HG03139 (cell line): Measurements from ENCODE around the gene HLA-DOA.

Source experiments
- ATAC-seq: cut with Tn5 transposase; IDR thresholded peaks from one replicate; pipeline ENCODE4 v1.9.1; 2021; ENCODE audit not compliant: unreplicated experiment

HLA-DOA gene

GRCh38 chr6:33008944-33009861, at the start of gene HLA-DOA:
HLA-DOA (minus strand) TSS chr6:33009591.
- peak; percentile 59 for ATAC-seq

- ATAC-seq = no peak
Observed at GRCh38 chr6:33057222-33058150, 48.1 kb upstream of the HLA-DOA start.

GRCh38 chr6:33053230-33053629, 43.8 kb upstream of the HLA-DOA start:
- ATAC-seq = no peak

DNA sequence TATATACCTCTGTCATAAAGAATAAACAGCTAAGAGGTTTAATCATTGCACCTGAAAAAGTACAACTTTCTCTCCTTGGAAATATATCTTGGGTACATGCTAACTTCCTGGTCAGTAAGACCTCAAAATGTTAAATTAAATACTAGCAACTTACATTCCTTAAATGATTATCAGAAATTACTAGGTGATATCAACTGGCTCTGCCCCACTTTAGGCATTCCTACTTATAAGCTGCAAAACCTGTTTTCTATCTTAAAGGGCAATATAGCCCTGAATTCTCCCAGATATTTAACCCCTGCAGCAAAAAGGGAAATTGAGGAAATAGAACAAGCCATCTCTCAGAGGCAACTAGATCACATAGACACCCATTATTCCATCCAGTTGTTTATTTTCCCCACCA, 43.2 kb upstream of the HLA-DOA start:
- no peak for ATAC-seq

- no peak for ATAC-seq
Observed at GRCh38 chr6:33050014-33050810, 40.8 kb upstream of the HLA-DOA start.

DNA sequence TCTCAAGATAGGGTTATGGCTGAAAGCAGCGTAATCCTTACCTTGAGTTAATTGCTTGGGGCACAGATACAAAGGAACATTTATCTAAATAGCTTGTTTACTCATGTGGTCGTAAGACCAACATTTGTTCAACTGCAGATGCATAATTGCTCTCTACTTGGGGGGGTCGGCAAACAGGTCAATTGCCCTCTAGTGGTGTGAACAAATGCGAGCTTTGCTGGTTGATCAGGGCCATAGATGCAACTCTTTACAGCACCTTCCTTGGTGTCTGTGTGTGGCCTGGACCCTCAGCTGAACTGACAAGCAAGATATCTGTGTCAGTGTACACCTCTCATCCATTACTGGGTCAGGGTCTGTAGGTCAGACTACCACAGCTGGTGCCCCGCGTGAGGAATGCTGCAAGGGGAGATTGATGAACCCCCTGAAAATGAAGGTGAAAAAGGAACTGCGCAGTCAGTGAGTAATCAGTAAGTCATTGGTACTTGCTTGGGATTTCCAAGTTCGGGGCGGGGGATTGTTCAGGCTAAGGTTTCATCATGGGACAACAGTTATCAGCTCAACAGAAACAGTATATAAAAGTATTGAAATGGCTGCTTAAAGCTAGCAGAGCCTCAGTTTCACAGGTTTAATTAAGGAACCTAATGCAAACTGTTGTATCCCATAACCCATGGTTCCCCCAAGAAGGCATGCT, 40.1 kb upstream of the HLA-DOA start:
- ATAC-seq = no peak

- ATAC-seq = no peak
Observed at GRCh38 chr6:33040157-33040556, 30.8 kb upstream of the HLA-DOA start.

- no peak for ATAC-seq
Observed at GRCh38 chr6:33036535-33036934, 27.1 kb upstream of the HLA-DOA start.

GRCh38 chr6:33034554-33034953, 25.2 kb upstream of the HLA-DOA start:
- no peak for ATAC-seq

DNA sequence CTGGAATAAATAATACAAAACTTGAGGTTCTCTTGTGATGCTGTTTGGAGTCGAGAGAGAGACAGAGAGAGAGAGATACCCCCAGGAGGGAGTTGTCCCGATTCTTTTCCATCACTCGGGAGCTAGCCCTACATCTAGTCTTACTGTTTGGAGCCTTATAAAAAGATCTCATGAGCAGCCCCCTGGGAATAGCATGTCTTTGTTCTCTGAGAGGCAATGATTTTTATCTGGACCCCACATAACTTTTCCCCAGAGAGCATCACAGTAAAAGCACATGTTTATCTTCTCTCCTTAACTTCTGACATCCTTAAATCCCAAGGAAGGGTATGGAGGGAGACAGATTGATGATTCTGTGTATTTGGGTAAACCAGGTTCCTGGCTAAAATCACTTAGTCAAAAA, 20.9 kb upstream of the HLA-DOA start:
- ATAC-seq = no peak

GRCh38 chr6:33029328-33030184, 20.2 kb upstream of the HLA-DOA start:
- ATAC-seq = peak; percentile 52

GRCh38 chr6:33028220-33028849, 18.9 kb upstream of the HLA-DOA start:
- no peak for ATAC-seq

- no peak for ATAC-seq
Observed at GRCh38 chr6:33024521-33024920, 15.1 kb upstream of the HLA-DOA start.

GRCh38 chr6:33023536-33023935, 14.1 kb upstream of the HLA-DOA start:
- no peak for ATAC-seq

DNA sequence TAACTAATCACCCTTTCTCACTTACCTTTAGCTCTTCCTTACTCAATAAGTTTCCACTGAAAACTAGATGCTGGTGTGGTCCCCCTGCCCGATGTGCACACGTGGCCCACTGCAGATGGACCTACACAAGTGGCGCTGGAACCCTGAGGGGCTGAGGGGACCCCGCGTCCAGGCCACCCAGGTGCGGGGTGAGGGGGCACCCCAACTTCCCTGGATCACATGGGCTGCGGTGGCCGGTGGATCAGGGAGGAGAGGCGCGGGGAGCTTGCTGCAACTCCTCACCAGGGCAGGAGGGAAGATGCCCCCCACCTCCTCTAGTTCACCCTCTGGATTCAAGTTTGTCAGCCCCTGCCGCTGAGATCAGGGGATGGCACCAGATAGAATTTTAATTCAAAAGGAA, 12.5 kb upstream of the HLA-DOA start:
- ATAC-seq = no peak

DNA sequence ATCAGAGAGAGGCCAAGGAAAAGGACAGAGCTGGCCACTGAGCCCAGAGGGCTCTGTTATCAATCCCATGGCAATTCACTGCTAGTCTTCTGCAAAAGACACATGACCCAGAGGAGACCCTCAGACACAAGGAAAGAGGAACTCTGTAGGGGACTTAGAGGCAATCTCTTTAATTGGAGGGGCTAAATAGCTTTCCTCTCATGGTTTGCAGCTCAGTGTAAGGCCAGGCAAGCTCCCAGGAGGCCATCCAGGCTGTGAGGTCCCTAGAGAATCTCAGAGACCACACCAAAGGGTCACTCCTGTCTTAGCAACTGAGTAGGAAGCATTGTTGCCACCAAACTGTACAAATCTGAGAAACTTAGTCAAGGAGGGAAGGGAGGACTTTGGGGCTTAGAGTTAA, 10.0 kb upstream of the HLA-DOA start:
- ATAC-seq = no peak

DNA sequence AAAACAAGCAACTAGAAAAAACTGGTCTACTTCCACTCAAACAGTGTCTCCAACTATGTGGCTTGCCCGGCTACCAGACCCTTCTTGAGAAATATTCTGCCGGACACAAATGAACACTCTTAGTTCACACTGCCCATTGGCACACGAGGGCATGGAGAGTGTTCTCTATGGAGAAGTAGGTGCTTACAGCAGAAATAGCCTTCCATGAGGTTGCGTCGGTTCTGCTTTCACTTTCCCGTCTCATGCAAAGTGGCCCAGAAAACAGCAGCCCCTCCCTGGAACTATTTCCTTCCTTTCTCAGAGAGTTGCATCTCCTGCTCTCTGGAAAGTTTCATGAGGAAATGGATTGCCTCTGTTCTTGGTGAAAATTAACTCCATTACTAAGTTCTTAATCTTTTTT, 9.5 kb upstream of the HLA-DOA start:
- ATAC-seq = peak; percentile 66

DNA sequence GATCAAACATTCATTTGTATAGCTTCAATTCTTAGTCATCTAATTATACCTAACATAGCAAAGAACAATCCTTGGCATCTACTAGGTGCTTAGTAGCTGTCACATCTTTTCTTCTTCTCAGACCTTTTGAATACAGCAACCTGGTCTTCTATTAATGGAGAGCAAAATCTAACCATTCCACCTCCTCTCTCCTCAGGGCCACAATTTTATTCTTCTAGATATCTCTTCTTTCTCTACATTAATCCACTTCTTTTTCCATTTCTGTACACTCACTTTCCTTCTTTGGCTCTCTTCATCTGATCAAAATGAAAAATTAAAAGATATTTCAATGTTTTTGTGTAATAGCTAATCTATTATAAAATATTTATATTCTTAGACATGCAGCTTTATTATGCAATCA, 9.0 kb upstream of the HLA-DOA start:
- ATAC-seq = no peak
